ENCODE data around the gene IL2RA.

The IL2RA gene

GRCh38 chr10:6102128-6102527 lies 40.0 kb upstream of the IL2RA start:
- no peak overlapping the region for H3K4me3 ChIP-seq (ENCODE audit: low read depth, low read length)
- no peak for TF ChIP-seq CTCF (IDR thresholded peaks at IDR 0.05; ENCODE audit: control insufficient read depth, extremely low read depth, insufficient read depth)
- DNase-seq (ENCODE audit: low read depth) = no peak

GRCh38 chr10:6101181-6101580 lies 39.0 kb upstream of the IL2RA start:
- no peak for TF ChIP-seq CTCF (IDR thresholded peaks at IDR 0.05; ENCODE audit: control insufficient read depth, extremely low read depth, insufficient read depth)
- H3K4me3 ChIP-seq (ENCODE audit: low read depth, low read length) = no peak overlapping the region
- no peak for DNase-seq (ENCODE audit: low read depth)

- no peak for TF ChIP-seq CTCF (IDR thresholded peaks at IDR 0.05; ENCODE audit: control insufficient read depth, extremely low read depth, insufficient read depth)
- DNase-seq (ENCODE audit: low read depth) = no peak
- no peak overlapping the region for H3K4me3 ChIP-seq (ENCODE audit: low read depth, low read length)
These were observed 38.2 kb upstream of the IL2RA start for GRCh38 chr10:6100370-6100769.

- no peak for TF ChIP-seq CTCF (IDR thresholded peaks at IDR 0.05; ENCODE audit: control insufficient read depth, extremely low read depth, insufficient read depth)
- no peak overlapping the region for H3K4me3 ChIP-seq (ENCODE audit: low read depth, low read length)
These were observed 36.0 kb upstream of the IL2RA start for GRCh38 chr10:6098156-6098555.

GRCh38 chr10:6097063-6097462 lies 34.9 kb upstream of the IL2RA start:
- H3K4me3 ChIP-seq (ENCODE audit: low read depth, low read length) = no peak overlapping the region
- no peak for TF ChIP-seq CTCF (IDR thresholded peaks at IDR 0.05; ENCODE audit: control insufficient read depth, extremely low read depth, insufficient read depth)
- no peak for DNase-seq (ENCODE audit: low read depth)

More at GRCh38 chr10:6098156-6098555, 36.0 kb upstream of the IL2RA start:
- DNase-seq (ENCODE audit: low read depth) = no peak

- no peak overlapping the region for H3K4me3 ChIP-seq (ENCODE audit: low read depth, low read length)
- no peak for DNase-seq (ENCODE audit: low read depth)
- TF ChIP-seq CTCF (IDR thresholded peaks at IDR 0.05; ENCODE audit: control insufficient read depth, extremely low read depth, insufficient read depth) = no peak
These were observed 33.8 kb upstream of the IL2RA start for GRCh38 chr10:6095810-6096570.

GRCh38 chr10:6092731-6093130 lies 30.6 kb upstream of the IL2RA start:
- H3K4me3 ChIP-seq (ENCODE audit: low read depth, low read length) = no peak overlapping the region
- DNase-seq (ENCODE audit: low read depth) = no peak
- TF ChIP-seq CTCF (IDR thresholded peaks at IDR 0.05; ENCODE audit: control insufficient read depth, extremely low read depth, insufficient read depth) = no peak

Measured in LNCaP clone FGC (cell line).